SH-SY5Y (cell line): Measurements from ENCODE around the gene RFTN1.

Experiments
- GATA2 ChIP-seq: IDR thresholded peaks from 2 replicates; pipeline ENCODE4 v1.6.1; 2011; ENCODE audit warnings: mild to moderate bottlenecking, low read depth, low read length
- GATA3 ChIP-seq: IDR thresholded peaks from 2 replicates; pipeline ENCODE4 v1.6.1; 2011; ENCODE audit warnings: low read depth, mild to moderate bottlenecking, low read length, moderate library complexity

- no peak for TF ChIP-seq GATA3
- TF ChIP-seq GATA2, result no peak
Measured at GRCh38 chr3:16496008-16496407, 17.5 kb downstream of the RFTN1 start.
